Breast epithelium (tissue), 3 donors: Measurements from ENCODE around the gene RDH13.

Experiments
- POLR2A ChIP-seq: fragments of 450-650 bp; IDR thresholded peaks from one replicate; pipeline ENCODE4 v1.6.1; 2016; ENCODE audit warnings: antibody characterized with exemption, mild to moderate bottlenecking, moderate library complexity
- POLR2AphosphoS5 ChIP-seq, 3 donors: sonication (generic); formaldehyde crosslinking; IDR thresholded peaks; one replicate each; pipeline ENCODE4 v1.6.1; 2017; ENCODE audit warnings: antibody characterized with exemption in 3 of 3
- TF ChIP-seq, protein P1 (sequence below), 3 donors: fragments of 450-650 bp; IDR thresholded peaks; one replicate each; pipeline ENCODE4 v1.5.1; 2016 to 2017; ENCODE audit warnings: antibody characterized with exemption in 3 of 3, mild to moderate bottlenecking in 3 of 3, moderate library complexity in 3 of 3

DNA sequence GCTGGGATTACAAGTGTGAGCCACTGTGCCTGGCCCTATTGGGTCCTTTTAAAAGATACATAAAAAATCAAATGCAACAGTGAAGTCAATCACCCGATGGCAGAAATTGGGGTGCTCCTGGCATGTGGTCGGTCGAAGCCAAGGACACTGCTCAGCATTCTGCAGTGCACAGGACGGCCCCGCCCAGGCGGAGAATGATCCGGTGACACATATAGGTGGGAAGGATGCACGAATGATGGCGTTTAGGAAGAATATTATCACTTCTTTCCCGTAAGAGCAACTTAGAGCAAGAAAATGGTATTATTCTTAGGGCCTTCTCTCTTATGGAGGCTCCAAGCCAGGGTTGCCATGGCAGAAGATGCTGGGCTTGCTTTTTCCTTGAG lies 21.7 kb downstream of the RDH13 start:
- TF ChIP-seq, protein P1, sequence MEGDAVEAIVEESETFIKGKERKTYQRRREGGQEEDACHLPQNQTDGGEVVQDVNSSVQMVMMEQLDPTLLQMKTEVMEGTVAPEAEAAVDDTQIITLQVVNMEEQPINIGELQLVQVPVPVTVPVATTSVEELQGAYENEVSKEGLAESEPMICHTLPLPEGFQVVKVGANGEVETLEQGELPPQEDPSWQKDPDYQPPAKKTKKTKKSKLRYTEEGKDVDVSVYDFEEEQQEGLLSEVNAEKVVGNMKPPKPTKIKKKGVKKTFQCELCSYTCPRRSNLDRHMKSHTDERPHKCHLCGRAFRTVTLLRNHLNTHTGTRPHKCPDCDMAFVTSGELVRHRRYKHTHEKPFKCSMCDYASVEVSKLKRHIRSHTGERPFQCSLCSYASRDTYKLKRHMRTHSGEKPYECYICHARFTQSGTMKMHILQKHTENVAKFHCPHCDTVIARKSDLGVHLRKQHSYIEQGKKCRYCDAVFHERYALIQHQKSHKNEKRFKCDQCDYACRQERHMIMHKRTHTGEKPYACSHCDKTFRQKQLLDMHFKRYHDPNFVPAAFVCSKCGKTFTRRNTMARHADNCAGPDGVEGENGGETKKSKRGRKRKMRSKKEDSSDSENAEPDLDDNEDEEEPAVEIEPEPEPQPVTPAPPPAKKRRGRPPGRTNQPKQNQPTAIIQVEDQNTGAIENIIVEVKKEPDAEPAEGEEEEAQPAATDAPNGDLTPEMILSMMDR (IDR thresholded peaks at IDR 0.05), result no peak
- TF ChIP-seq POLR2A (no peak), POLR2AphosphoS5 (IDR thresholded peaks at IDR 0.05) (no peak)
